ENCODE results near the gene RING1. TPM values are rescaled to one million over a fixed set of nuclear protein-coding genes. Genes with fewer than 3 reads are reported as not detected.

The RING1 gene
- polyA plus RNA-seq, 6 donors from 2014 or later = 2.8 to 12.1 (median 7.4) TPM

- peaks cover 0 to 5% (median under 1%) of the 10 kb centered on the region in 3 donors for H3K4me1 Mint-ChIP-seq
- DNase-seq (no peak), ATAC-seq (ENCODE audit: low read depth in 2 of 2) (no peak)
- no peaks in the 10 kb centered on the region for H3K9me3 Mint-ChIP-seq
- no peak overlapping the region for H3K27ac Mint-ChIP-seq
- peaks cover 0 to 7% of the 10 kb centered on the region in 2 donors for H3K36me3 Mint-ChIP-seq
- no peak overlapping the region for H3K4me3 Mint-ChIP-seq
- H3K27me3 Mint-ChIP-seq = no peaks in the 10 kb centered on the region
These were observed 50.7 kb downstream of the RING1 start for GRCh38 chr6:33259032-33259431.

Other genes starting within 250 kb of the RING1 start
- gene BRD2, start 239.9 kb upstream of the RING1 start, polyA plus RNA-seq (ENCODE audit: low read depth in 6 of 6) = 100 to 1,000 TPM in 1 of 6 donors, 10 to 100 TPM in 5; 26.9 to 148 (median 48.5) TPM
- gene HLA-DOA, start 198.9 kb upstream of the RING1 start, polyA plus RNA-seq (ENCODE audit: low read depth in 6 of 6) = 100 to 1,000 TPM; 219 to 598 (median 388) TPM
- 1,000 to 10,000 TPM; 2,534 to 3,526 (median 2,823) TPM for gene HLA-DPA1, start 134.9 kb upstream of the RING1 start, polyA plus RNA-seq (ENCODE audit: low read depth in 6 of 6)
- 1,000 to 10,000 TPM; 1,951 to 3,267 (median 2,600) TPM for gene HLA-DPB1, start 132.5 kb upstream of the RING1 start, polyA plus RNA-seq (ENCODE audit: low read depth in 6 of 6)
- gene COL11A2, start 16.0 kb upstream of the RING1 start, polyA plus RNA-seq (ENCODE audit: low read depth in 6 of 6) = under 1 TPM in 2 of 6 donors, not detected in 4; 0.09 to 0.30 TPM
- gene RXRB, start 7.8 kb upstream of the RING1 start, polyA plus RNA-seq (ENCODE audit: low read depth in 6 of 6) = 10 to 100 TPM in 1 of 6 donors, 1 to 10 TPM in 5; 2.2 to 10.8 (median 7.4) TPM
- gene SLC39A7, start 7.6 kb upstream of the RING1 start, polyA plus RNA-seq (ENCODE audit: low read depth in 6 of 6) = 10 to 100 TPM; 15.6 to 26.0 (median 17.6) TPM
- 10 to 100 TPM; 13.8 to 24.1 (median 21.6) TPM for gene HSD17B8, start 3.8 kb upstream of the RING1 start, polyA plus RNA-seq (ENCODE audit: low read depth in 6 of 6)
- gene VPS52, start 63.4 kb downstream of the RING1 start, polyA plus RNA-seq (ENCODE audit: low read depth in 6 of 6) = 10 to 100 TPM in 5 of 6 donors, 1 to 10 TPM in 1; 5.3 to 18.9 (median 14.4) TPM
- over 10,000 TPM in 1 of 6 donors, 1,000 to 10,000 TPM in 5; 6,561 to 10,092 (median 8,290) TPM for gene RPS18, start 63.6 kb downstream of the RING1 start, polyA plus RNA-seq (ENCODE audit: low read depth in 6 of 6)
- gene B3GALT4, start 68.6 kb downstream of the RING1 start, polyA plus RNA-seq (ENCODE audit: low read depth in 6 of 6) = 10 to 100 TPM; 18.3 to 31.6 (median 22.2) TPM
- 10 to 100 TPM; 50.5 to 78.0 (median 59.3) TPM for gene WDR46, start 80.7 kb downstream of the RING1 start, polyA plus RNA-seq (ENCODE audit: low read depth in 6 of 6)
- 10 to 100 TPM; 29.4 to 47.8 (median 41.3) TPM for gene PFDN6, start 81.1 kb downstream of the RING1 start, polyA plus RNA-seq (ENCODE audit: low read depth in 6 of 6)
- 10 to 100 TPM; 15.5 to 39.0 (median 17.2) TPM for gene RGL2, start 90.4 kb downstream of the RING1 start, polyA plus RNA-seq (ENCODE audit: low read depth in 6 of 6)
- gene TAPBP, start 105.6 kb downstream of the RING1 start, polyA plus RNA-seq (ENCODE audit: low read depth in 6 of 6) = 100 to 1,000 TPM; 450 to 564 (median 508) TPM
- 10 to 100 TPM; 19.2 to 29.9 (median 23.8) TPM for gene ZBTB22, start 109.2 kb downstream of the RING1 start, polyA plus RNA-seq (ENCODE audit: low read depth in 6 of 6)
- gene DAXX, start 114.5 kb downstream of the RING1 start, polyA plus RNA-seq (ENCODE audit: low read depth in 6 of 6) = 100 to 1,000 TPM in 3 of 6 donors, 10 to 100 TPM in 3; 61.4 to 140 (median 102) TPM
- under 1 TPM in 3 of 6 donors, not detected in 3; 0.36 to 0.45 (median 0.36) TPM for gene KIFC1, start 183.3 kb downstream of the RING1 start, polyA plus RNA-seq (ENCODE audit: low read depth in 6 of 6)
- gene PHF1, start 202.5 kb downstream of the RING1 start, polyA plus RNA-seq (ENCODE audit: low read depth in 6 of 6) = 10 to 100 TPM; 48.9 to 82.3 (median 55.5) TPM
- gene CUTA, start 209.6 kb downstream of the RING1 start, polyA plus RNA-seq (ENCODE audit: low read depth in 6 of 6) = 100 to 1,000 TPM; 237 to 281 (median 263) TPM
- gene SYNGAP1, start 211.6 kb downstream of the RING1 start, polyA plus RNA-seq (ENCODE audit: low read depth in 6 of 6) = 1 to 10 TPM in 1 of 6 donors, under 1 TPM in 4, not detected in 1; 0.25 to 1.9 (median 0.48) TPM
- 1 to 10 TPM; 4.8 to 9.7 (median 7.0) TPM for gene ZBTB9, start 246.1 kb downstream of the RING1 start, polyA plus RNA-seq (ENCODE audit: low read depth in 6 of 6)

All from naive B cell (primary cell).